Endodermal cell (in vitro differentiated cells): Measurements from ENCODE around the gene PEBP1. TPM values are rescaled to one million over a fixed set of nuclear protein-coding genes. Genes with fewer than 3 reads are reported as not detected.

ENCODE experiments used
- DNase-seq: peaks from one replicate; pipeline ENCODE4 v3.0.0-alpha.2; 2017
- H3K27ac ChIP-seq: 2 replicates; pipeline ENCODE4 v1.5.1; 2013; ENCODE audit warnings: mild to moderate bottlenecking, low read depth, low read length, moderate library complexity
- H3K27me3 ChIP-seq: 2 replicates; pipeline ENCODE4 v1.6.1; 2013; ENCODE audit warnings: mild to moderate bottlenecking, low read length, moderate library complexity; ENCODE audit not compliant: insufficient read depth, control insufficient read depth, poor library complexity, severe bottlenecking
- H3K36me3 ChIP-seq: 2 replicates; pipeline ENCODE4 v1.7.0; 2013; ENCODE audit warnings: mild to moderate bottlenecking, low read length, moderate library complexity; ENCODE audit not compliant: control insufficient read depth, insufficient read depth
- H3K4me1 ChIP-seq: one replicate; pipeline ENCODE4 v1.7.0; 2013; ENCODE audit warnings: low read length; ENCODE audit not compliant: control insufficient read depth, insufficient read depth
- H3K4me3 ChIP-seq: 2 replicates; pipeline ENCODE4 v1.5.1; 2013; ENCODE audit warnings: mild to moderate bottlenecking, low read length, moderate library complexity
- H3K9ac ChIP-seq: 2 replicates; pipeline ENCODE4 v1.6.1; 2013; ENCODE audit warnings: mild to moderate bottlenecking, low read length, moderate library complexity; ENCODE audit not compliant: poor library complexity, severe bottlenecking; ENCODE audit errors: extremely low read depth
- H3K9me3 ChIP-seq: 2 replicates; pipeline ENCODE4 v1.6.1; 2013; ENCODE audit warnings: mild to moderate bottlenecking, low read length, moderate library complexity; ENCODE audit not compliant: control insufficient read depth
- H3K27ac Mint-ChIP-seq: 2 replicates; pipeline ENCODE4 v1.8.0; 2020; ENCODE audit warnings: mixed read lengths
- H3K27me3 Mint-ChIP-seq: 2 replicates; pipeline ENCODE4 v1.8.0; 2021; ENCODE audit warnings: mild to moderate bottlenecking, mixed read lengths; ENCODE audit not compliant: insufficient read depth
- H3K36me3 Mint-ChIP-seq: 2 replicates; pipeline ENCODE4 v1.8.0; 2020; ENCODE audit warnings: low read depth, mixed read lengths
- H3K4me1 Mint-ChIP-seq: 2 replicates; pipeline ENCODE4 v1.8.0; 2020; ENCODE audit warnings: mixed read lengths
- H3K4me3 Mint-ChIP-seq: 2 replicates; pipeline ENCODE4 v1.8.0; 2020; ENCODE audit warnings: mild to moderate bottlenecking, moderate library complexity, mixed read lengths
- H3K9me3 Mint-ChIP-seq: 2 replicates; pipeline ENCODE4 v1.8.0; 2020; ENCODE audit warnings: mild to moderate bottlenecking, mixed read lengths
- CTCF ChIP-seq: fragments of 200-600 bp; sonication (generic); conservative IDR thresholded peaks from 2 replicates; pipeline ENCODE4 v1.5.0; 2021; ENCODE audit warnings: antibody characterized with exemption, mild to moderate bottlenecking
- WGBS, 2 experiments: methylation state at CpG; one replicate each; pipeline versions ENCODE4 v1.1.5 to v1.1.7; 2013; ENCODE audit warnings: missing lambda C conversion rate in 2 of 2, mixed read lengths in 1 of 2; ENCODE audit not compliant: insufficient coverage in 1 of 2, insufficient read length in 1 of 2; 5-methylcytosine and 5-hydroxymethylcytosine counted together
- total RNA-seq, 2 donors: library from RNA; stranded (reverse); fragmentation: NEBNext Ultra II Directional in 1 of 2; extraction: Animal tissue kit (Norgen Biotek cat#: 25700) in 1 of 2; gene quantifications; 2 replicates in 1 of 2; 3 replicates in 1 of 2; pipeline ENCODE4 v1.2.1, GENCODE V29; 2021

The PEBP1 gene
- total RNA-seq, 2 donors from 2014 or later = 153 to 158 TPM

DNA sequence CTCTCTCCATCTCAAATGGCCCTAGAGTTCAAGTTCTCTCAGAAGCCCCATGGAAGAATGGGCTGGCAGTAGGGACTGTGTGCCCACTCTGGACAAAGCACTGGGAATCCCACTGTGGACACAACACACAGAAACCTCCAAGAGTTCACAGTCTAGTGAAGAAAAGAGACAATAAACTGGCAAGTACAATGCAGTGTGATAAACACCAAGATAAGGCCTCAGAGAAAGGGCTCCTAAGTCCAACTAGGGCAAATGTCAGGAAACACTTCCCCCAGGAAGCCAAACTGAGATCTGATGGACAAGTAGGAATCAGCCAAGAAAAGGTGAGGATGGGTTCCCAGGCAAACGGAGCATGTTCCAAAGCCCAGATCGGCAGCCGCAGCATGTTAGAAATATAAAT, 37.5 kb upstream of the PEBP1 start:
- H3K36me3 Mint-ChIP-seq = peaks cover 18% of the 10 kb centered on the region
- H3K4me1 Mint-ChIP-seq = peaks cover 16% of the 10 kb centered on the region
- Histone ChIP-seq H3K4me1 (no peaks in the 10 kb centered on the region), H3K36me3 (peaks cover 16% of the 10 kb centered on the region), H3K4me3 (no peak overlapping the region), H3K27me3 (no peaks in the 10 kb centered on the region), H3K9ac (no peak overlapping the region), H3K9me3 (no peaks in the 10 kb centered on the region), H3K27ac (peak overlapping the region; percentile 24)
- peak; percentile 56 for DNase-seq
- H3K27me3 Mint-ChIP-seq = no peaks in the 10 kb centered on the region
- TF ChIP-seq CTCF = no peak
- H3K9me3 Mint-ChIP-seq = no peaks in the 10 kb centered on the region
- H3K4me3 Mint-ChIP-seq = no peak overlapping the region
- 93% methylated on average over 3 of the region's 3 CpGs; no CpG with 5 or more reads in 1 of the 2 experiments for WGBS, 2 experiments
- peak overlapping the region; percentile 59 for H3K27ac Mint-ChIP-seq

DNA sequence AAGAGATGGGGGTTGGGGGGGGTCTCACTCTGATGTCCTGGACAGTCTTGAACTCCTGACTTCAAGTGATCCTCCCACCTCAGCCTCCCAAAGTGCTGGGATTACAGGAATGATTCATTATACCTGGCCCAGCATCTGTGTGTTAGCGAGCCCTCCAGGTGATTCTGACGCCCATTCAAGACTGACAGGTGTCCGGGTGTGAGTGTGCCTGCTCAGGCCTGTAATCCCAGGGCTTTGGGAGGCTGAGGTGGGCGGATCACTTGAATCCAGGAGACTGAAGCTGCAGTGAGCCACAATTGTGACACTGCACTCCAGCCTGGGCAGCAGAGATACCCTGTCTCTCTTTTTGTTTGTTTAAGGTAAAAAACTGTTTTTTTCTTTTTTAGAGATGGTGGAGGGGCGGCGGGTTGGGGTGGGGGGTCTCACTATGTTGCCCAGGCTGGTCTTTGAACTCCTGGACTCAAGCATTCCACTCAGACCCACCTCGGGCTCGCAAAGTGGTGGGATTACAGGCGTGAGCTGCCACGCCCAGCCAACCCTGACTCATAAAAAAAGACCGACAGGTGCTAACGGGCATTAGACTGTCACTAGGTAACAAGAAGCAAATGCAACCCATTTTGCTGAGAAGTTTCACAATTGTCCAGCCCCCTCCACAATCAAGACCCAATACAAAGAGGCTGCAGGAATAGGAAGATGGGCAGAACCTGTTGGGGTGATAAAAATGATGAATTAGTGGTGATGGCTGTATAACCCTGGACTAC, 36.8 kb upstream of the PEBP1 start:
- Mint-ChIP-seq H3K9me3 (no peaks in the 10 kb centered on the region), H3K4me1 (peaks cover 16% of the 10 kb centered on the region), H3K4me3 (no peak overlapping the region), H3K27me3 (no peaks in the 10 kb centered on the region), H3K27ac (no peak overlapping the region), H3K36me3 (peaks cover 17% of the 10 kb centered on the region)
- no peaks in the 10 kb centered on the region for H3K9me3 ChIP-seq
- H3K27ac ChIP-seq = no peak overlapping the region
- no peak overlapping the region for H3K4me3 ChIP-seq
- H3K27me3 ChIP-seq = no peaks in the 10 kb centered on the region
- no peak overlapping the region for H3K9ac ChIP-seq
- no peaks in the 10 kb centered on the region for H3K4me1 ChIP-seq
- TF ChIP-seq CTCF = no peak
- WGBS, 2 experiments = 88 to 89% methylated on average over 10 to 12 of the region's 12 CpGs
- H3K36me3 ChIP-seq = peaks cover 16% of the 10 kb centered on the region
- DNase-seq = peak; percentile 74

DNA sequence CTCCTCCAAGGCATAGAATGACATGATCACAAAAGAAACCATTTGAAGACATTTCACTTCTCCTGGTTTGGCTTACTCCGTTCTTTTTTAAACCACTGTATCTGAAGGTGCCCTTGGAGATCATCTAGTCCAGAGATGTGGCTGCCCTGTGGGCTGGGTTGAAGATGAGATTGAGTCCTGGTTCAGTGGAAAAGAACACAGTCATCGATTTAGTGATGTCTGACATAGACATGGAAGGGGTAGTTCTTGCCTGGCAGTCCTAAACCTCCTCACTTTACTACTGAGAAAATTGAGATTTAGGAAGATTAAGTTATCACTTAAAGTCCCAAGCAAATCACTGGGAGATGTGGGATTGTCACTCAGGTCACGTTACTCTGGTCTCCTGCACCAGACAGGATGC, 34.9 kb upstream of the PEBP1 start:
- no peaks in the 10 kb centered on the region for H3K9me3 Mint-ChIP-seq
- peaks cover 10% of the 10 kb centered on the region for H3K36me3 Mint-ChIP-seq
- no peak overlapping the region for H3K27ac Mint-ChIP-seq
- no peak for DNase-seq
- 94 to 98% methylated on average over 2 of the region's 3 CpGs for WGBS, 2 experiments
- Histone ChIP-seq H3K27ac (no peak overlapping the region), H3K36me3 (peaks cover 13% of the 10 kb centered on the region), H3K4me3 (peak overlapping the region; percentile 87), H3K27me3 (no peaks in the 10 kb centered on the region), H3K4me1 (no peaks in the 10 kb centered on the region), H3K9me3 (no peaks in the 10 kb centered on the region), H3K9ac (no peak overlapping the region)
- peaks cover 18% of the 10 kb centered on the region for H3K4me1 Mint-ChIP-seq
- TF ChIP-seq CTCF = no peak
- H3K27me3 Mint-ChIP-seq = no peaks in the 10 kb centered on the region
- H3K4me3 Mint-ChIP-seq = no peak overlapping the region
